GM10248 (cell line): ENCODE results near the gene ASS1.
"Not testable (repeated sequence)": the region's sequence is repeated elsewhere in the genome, so short reads cannot be mapped to it uniquely, and the experiment has no call there.

Experiments
- CTCF ChIA-PET: fragments of 300-600 bp; sonication (Branson Sonifier 250); formaldehyde crosslinking; extraction: SDS; loops from one replicate; lab custom pipeline; 2021; ENCODE audit warnings: antibody characterized with exemption; lab: Yijun Ruan, JAX
- POLR2A ChIA-PET: fragments of 350-650 bp; sonication (Branson Sonifier 250); formaldehyde crosslinking; extraction: SDS; loops from one replicate; lab custom pipeline; 2020; ENCODE audit warnings: antibody characterized with exemption; lab: Yijun Ruan, JAX
- DNase-seq: peaks from one replicate; pipeline ENCODE4 v3.0.0; 2012; ENCODE audit errors: extremely low spot score
- TF ChIP-seq, protein P1 (sequence below): IDR thresholded peaks from 2 replicates; pipeline ENCODE4 v1.5.1; 2012; ENCODE audit warnings: mild to moderate bottlenecking, low read depth; ENCODE audit errors: extremely low read depth, missing control alignments, control extremely low read depth

ASS1 gene

DNA sequence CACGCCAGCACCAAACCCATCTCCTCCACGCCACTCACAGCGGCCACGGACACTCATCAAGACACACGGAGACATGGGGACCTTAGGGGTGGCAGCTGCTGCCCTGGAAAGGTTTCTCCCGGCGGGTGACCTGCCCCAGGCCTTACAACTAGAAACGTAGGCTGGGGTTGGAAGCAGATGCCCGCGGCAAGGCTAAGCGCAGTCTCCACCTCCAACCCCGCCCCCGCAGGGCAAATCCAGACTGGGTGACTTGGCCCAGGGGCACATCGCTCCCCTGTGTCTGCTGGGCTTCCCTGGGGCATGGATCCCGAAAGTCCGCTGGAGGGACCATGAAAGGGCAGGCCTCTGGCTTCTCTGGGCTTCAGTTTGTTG lies 12.0 kb upstream of the ASS1 start:
- POLR2A ChIA-PET, result no interaction called here
- CTCF ChIA-PET, result no interaction called here
- TF ChIP-seq, protein P1, sequence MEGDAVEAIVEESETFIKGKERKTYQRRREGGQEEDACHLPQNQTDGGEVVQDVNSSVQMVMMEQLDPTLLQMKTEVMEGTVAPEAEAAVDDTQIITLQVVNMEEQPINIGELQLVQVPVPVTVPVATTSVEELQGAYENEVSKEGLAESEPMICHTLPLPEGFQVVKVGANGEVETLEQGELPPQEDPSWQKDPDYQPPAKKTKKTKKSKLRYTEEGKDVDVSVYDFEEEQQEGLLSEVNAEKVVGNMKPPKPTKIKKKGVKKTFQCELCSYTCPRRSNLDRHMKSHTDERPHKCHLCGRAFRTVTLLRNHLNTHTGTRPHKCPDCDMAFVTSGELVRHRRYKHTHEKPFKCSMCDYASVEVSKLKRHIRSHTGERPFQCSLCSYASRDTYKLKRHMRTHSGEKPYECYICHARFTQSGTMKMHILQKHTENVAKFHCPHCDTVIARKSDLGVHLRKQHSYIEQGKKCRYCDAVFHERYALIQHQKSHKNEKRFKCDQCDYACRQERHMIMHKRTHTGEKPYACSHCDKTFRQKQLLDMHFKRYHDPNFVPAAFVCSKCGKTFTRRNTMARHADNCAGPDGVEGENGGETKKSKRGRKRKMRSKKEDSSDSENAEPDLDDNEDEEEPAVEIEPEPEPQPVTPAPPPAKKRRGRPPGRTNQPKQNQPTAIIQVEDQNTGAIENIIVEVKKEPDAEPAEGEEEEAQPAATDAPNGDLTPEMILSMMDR, result no peak
- DNase-seq, result no peak

DNA sequence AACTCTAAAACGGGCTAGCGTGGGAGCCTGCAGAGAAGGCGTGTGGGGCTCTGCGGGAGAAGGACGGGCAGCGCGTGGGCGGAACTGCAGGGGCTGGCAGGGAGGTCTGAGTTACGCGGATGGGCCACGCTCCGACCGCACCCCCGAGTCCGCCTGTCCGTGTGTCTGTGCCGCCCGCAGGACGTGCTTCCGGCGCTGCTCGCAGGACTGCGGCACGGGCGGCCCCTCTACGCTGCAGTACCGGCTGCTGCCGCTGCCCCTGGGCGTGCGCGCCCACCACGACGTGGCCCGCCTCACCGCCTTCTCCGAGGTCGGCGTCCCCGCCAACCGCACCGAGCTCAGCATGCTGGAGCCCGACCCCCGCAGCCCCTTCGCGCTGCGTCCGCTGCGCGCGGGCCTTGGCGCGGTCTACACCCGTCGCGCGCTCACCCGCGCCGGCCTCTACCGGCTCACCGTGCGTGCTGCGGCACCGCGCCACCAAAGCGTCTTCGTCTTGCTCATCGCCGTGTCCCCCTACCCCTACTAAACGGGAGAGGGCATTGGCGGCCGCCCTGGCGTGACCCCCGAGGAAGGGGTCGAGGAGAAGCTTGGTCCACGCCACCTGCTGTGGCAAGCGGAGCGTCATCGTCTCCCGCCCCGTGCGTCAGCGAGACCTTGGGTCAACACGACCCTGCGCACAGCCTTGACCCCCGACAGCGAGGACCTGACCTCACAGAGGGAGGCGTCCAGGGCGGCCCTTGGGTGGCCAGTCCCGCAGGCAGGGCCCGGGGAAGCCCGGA lies 11.4 kb upstream of the ASS1 start:
- no peak for DNase-seq
- POLR2A ChIA-PET, result no interaction called here
- TF ChIP-seq, protein P1, result no peak
- CTCF ChIA-PET, result no interaction called here

DNA sequence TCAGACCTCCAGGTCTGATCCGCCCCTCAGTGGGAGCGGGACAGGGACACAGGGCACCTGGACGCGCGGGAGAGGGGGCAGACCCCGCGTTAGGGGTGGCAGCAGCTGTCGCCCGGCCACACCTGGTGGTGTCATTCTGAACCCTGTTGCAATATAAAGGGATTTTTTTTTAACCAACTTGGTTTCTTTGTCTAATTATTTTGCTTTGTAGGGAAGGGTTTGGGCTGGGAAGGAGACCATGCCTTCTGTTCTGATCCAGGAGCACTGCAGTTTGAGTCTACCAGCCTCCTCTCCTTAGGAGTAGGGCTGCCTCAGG lies 10.9 kb upstream of the ASS1 start:
- TF ChIP-seq, protein P1, result no peak
- CTCF ChIA-PET, result no interaction called here
- POLR2A ChIA-PET, result no interaction called here
- DNase-seq, result no peak

DNA sequence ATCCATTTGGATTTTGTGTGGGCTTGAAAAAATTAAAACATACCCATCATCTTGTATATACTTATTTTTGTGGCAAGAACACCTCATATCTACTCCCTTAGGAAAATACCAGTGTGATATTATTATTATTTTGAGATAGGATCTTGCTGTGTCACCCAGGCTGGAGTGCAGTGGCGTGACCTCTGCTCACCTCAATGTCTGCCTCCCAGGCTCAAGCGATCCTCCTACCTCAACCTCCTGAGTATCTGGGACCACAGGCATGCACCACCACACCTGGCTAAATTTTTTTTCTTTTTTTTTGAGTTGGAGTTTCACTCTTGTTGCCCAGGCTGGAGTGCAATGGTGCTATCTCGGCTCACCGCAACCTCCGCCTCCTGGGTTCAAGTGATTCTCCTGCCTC lies 10.1 kb upstream of the ASS1 start:
- POLR2A ChIA-PET, CTCF ChIA-PET, DNase-seq: not testable (repeated sequence)

DNA sequence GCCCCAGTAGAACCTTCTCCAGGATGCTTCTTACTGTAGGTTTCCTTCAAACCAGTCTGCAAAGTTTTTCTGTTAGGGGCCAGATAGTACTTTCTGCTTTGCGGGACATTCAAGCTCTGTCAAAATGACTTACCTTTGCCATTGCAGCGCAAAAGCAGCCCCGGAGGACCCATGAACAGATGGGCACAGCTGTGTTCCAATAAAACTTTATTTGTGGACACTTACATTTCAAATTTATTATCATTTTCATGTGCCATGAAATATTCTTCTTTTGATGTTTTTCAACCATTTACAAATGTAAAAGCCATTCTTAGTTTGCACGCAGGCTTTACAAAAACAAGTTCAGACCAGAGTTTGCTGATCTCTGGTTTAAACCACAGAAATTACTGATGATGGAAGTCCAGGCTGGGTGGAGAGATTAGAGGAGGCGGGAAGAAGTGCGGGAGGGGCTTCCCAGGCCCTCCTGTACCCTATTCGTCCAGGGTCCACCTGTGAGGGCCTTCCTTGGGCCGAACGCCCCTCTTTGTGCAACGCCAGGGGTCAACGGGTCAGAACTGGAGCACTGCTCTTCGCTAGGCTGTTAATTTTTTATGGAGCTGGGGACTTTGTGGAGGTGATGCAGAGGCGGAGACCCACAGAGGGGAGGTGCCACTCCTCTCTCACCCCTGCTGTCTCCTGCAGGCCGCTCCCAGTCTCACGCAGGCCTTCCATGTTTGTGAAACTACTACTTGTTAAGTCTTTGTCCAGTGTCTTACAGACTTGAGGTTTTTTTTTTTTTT lies 7.6 kb upstream of the ASS1 start:
- TF ChIP-seq, protein P1, result no peak
- DNase-seq, result no peak
- POLR2A ChIA-PET, result no interaction called here
- CTCF ChIA-PET, result no interaction called here

DNA sequence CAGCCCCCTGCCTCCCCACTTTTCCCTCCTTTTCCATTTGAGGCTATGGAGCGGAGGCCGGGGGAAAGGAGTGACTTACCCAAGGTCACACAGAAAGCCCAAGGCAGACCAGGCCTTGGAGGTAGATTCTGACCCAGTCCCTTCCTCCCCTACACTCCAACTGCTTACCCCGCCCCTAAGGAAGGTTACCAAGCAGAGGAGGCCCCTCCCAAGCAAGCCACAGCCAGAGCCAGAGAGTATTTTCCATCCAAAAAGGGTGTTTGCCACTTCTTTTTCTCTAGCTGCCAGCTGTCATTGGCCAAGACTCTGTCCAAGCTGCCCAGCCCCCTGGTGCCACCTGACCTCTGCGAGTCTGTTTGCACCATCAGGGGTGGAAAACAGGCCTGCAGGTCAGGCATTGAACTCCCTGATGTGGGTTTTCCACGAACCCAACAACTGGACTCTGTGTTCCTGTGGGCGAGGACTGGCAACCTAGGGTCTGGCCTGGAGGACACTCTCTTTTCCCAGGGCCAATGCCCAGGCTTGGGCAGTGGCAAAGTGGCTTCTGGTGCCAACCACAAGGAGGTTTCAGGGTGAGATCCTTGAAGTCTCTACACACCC lies 6.3 kb upstream of the ASS1 start:
- ChIA-PET CTCF (no interaction called here), POLR2A (no interaction called here)
- DNase-seq, result no peak

More for the DNA sequence above, 6.3 kb upstream of the ASS1 start:
- TF ChIP-seq, protein P1, result no peak
